ENCODE data around the gene ID2.

ID2 gene

DNA sequence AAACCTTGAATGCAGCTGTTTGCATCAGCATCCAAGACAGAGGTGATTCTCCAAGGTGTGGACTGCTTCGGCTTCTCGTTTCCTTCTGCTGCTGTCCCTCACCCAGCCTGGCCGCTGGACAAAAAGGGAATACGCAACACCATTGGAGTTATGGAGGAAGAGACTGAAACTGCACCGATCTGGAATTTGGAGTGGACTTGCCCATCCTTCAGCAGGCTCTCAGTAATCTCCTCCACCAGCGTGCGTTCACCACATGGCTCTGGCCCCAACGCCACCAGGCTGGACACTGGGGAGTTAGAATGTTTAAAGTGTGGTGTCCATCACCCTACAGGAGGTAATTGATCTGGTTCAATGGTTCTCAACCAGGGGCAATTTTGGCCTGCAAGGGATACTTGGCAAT lies 41.4 kb upstream of the ID2 start:
- H3K27me3 ChIP-seq (ENCODE audit: insufficient read depth, low read length, poor library complexity), result no peaks in the 10 kb centered on the region
- no peaks in the 10 kb centered on the region for H3K79me2 ChIP-seq (ENCODE audit: insufficient read depth, low read length)
- no peak overlapping the region for H3K4me3 ChIP-seq (ENCODE audit: low read depth in 1 of 2, low read length in 2 of 2)
- ATAC-seq (ENCODE audit: insufficient read depth, low read depth), result no peak
- no peak overlapping the region for H3K27ac ChIP-seq (ENCODE audit: low read length)
- no peaks in the 10 kb centered on the region for H3K9me3 ChIP-seq (ENCODE audit: insufficient read depth, low read length, severe bottlenecking)
- no peak overlapping the region for H3K4me2 ChIP-seq (ENCODE audit: insufficient read depth, low read length)
- H2AFZ ChIP-seq (ENCODE audit: low read depth, low read length), result no peak overlapping the region
- no peaks in the 10 kb centered on the region for H3K4me1 ChIP-seq (ENCODE audit: insufficient read depth, low read length)
- no peaks in the 10 kb centered on the region for H4K20me1 ChIP-seq (ENCODE audit: insufficient read depth, low read length)
- DNase-seq, result no peak
- TF ChIP-seq EZH2 (IDR thresholded peaks at IDR 0.05; ENCODE audit: borderline replicate concordance, low read depth, low read length, severe bottlenecking), result no peak
- TF ChIP-seq, protein P1, sequence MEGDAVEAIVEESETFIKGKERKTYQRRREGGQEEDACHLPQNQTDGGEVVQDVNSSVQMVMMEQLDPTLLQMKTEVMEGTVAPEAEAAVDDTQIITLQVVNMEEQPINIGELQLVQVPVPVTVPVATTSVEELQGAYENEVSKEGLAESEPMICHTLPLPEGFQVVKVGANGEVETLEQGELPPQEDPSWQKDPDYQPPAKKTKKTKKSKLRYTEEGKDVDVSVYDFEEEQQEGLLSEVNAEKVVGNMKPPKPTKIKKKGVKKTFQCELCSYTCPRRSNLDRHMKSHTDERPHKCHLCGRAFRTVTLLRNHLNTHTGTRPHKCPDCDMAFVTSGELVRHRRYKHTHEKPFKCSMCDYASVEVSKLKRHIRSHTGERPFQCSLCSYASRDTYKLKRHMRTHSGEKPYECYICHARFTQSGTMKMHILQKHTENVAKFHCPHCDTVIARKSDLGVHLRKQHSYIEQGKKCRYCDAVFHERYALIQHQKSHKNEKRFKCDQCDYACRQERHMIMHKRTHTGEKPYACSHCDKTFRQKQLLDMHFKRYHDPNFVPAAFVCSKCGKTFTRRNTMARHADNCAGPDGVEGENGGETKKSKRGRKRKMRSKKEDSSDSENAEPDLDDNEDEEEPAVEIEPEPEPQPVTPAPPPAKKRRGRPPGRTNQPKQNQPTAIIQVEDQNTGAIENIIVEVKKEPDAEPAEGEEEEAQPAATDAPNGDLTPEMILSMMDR (IDR thresholded peaks at IDR 0.05; ENCODE audit: borderline replicate concordance, extremely low read depth, low read length, poor library complexity, severe bottlenecking), result no peak
- no peaks in the 10 kb centered on the region for H3K36me3 ChIP-seq (ENCODE audit: insufficient read depth, low read length)
- no peak overlapping the region for H3K9ac ChIP-seq (ENCODE audit: low read depth, low read length)

- TF ChIP-seq, protein P1 (IDR thresholded peaks at IDR 0.05; ENCODE audit: borderline replicate concordance, extremely low read depth, low read length, poor library complexity, severe bottlenecking), result no peak
- TF ChIP-seq EZH2 (IDR thresholded peaks at IDR 0.05; ENCODE audit: borderline replicate concordance, low read depth, low read length, severe bottlenecking), result no peak
- H3K4me3 ChIP-seq (ENCODE audit: low read depth in 1 of 2, low read length in 2 of 2), result no peak overlapping the region
- H2AFZ ChIP-seq (ENCODE audit: low read depth, low read length), result no peak overlapping the region
- no peak for ATAC-seq (ENCODE audit: insufficient read depth, low read depth)
- H3K4me2 ChIP-seq (ENCODE audit: insufficient read depth, low read length), result no peak overlapping the region
- no peak overlapping the region for H3K27ac ChIP-seq (ENCODE audit: low read length)
- no peaks in the 10 kb centered on the region for H3K4me1 ChIP-seq (ENCODE audit: insufficient read depth, low read length)
- no peaks in the 10 kb centered on the region for H4K20me1 ChIP-seq (ENCODE audit: insufficient read depth, low read length)
- no peaks in the 10 kb centered on the region for H3K36me3 ChIP-seq (ENCODE audit: insufficient read depth, low read length)
- no peaks in the 10 kb centered on the region for H3K79me2 ChIP-seq (ENCODE audit: insufficient read depth, low read length)
- no peaks in the 10 kb centered on the region for H3K27me3 ChIP-seq (ENCODE audit: insufficient read depth, low read length, poor library complexity)
- DNase-seq, result no peak
- peaks cover 1% of the 10 kb centered on the region for H3K9me3 ChIP-seq (ENCODE audit: insufficient read depth, low read length, severe bottlenecking)
- no peak overlapping the region for H3K9ac ChIP-seq (ENCODE audit: low read depth, low read length)
Measured at GRCh38 chr2:8641301-8641965, 40.4 kb upstream of the ID2 start.

DNA sequence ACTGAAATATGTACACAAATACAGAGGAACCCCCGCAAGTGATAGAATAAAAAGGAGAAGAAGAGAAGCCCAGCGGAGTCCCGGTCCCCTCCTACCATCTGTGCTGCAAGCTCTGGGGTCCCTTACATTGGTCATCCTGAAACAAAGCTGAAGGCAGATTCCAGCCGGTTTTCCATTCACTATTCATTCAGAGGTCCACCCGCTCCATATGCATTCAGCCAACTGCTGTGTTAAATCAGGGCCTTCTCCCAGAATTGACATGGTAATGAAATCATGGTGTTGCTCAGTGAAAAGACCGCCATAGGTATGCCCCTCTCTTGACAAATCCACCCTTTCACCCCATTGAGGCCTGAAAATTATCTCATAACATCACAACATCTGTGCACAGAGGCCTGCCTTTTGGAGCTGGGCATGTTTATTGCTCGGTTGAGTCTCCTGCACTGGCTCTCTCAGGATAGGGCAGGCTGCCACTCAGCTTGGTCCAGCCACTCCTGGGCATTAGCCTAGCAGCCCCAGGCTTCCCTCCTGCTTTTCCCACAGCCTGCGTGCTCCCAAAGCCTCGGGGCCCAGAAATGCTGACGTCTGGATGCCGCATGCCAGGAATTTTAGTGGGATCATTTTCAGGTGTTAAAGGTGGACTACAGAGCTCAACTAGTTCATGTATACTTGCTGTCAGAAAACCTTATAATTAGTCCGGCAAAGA lies 39.3 kb upstream of the ID2 start:
- no peak for DNase-seq
- Histone ChIP-seq H3K79me2 (ENCODE audit: insufficient read depth, low read length) (no peaks in the 10 kb centered on the region), H3K36me3 (ENCODE audit: insufficient read depth, low read length) (no peaks in the 10 kb centered on the region), H3K27me3 (ENCODE audit: insufficient read depth, low read length, poor library complexity) (no peaks in the 10 kb centered on the region), H3K4me2 (ENCODE audit: insufficient read depth, low read length) (no peak overlapping the region), H3K9me3 (ENCODE audit: insufficient read depth, low read length, severe bottlenecking) (peaks cover 12% of the 10 kb centered on the region), H3K4me1 (ENCODE audit: insufficient read depth, low read length) (no peaks in the 10 kb centered on the region), H3K27ac (ENCODE audit: low read length) (no peak overlapping the region), H2AFZ (ENCODE audit: low read depth, low read length) (no peak overlapping the region), H4K20me1 (ENCODE audit: insufficient read depth, low read length) (no peaks in the 10 kb centered on the region), H3K4me3 (ENCODE audit: low read depth in 1 of 2, low read length in 2 of 2) (no peak overlapping the region), H3K9ac (ENCODE audit: low read depth, low read length) (no peak overlapping the region)
- TF ChIP-seq, protein P1 (IDR thresholded peaks at IDR 0.05; ENCODE audit: borderline replicate concordance, extremely low read depth, low read length, poor library complexity, severe bottlenecking), result no peak
- no peak for TF ChIP-seq EZH2 (IDR thresholded peaks at IDR 0.05; ENCODE audit: borderline replicate concordance, low read depth, low read length, severe bottlenecking)
- no peak for ATAC-seq (ENCODE audit: insufficient read depth, low read depth)
